ENCODE data around the gene NFE2L2.
"Not testable (repeated sequence)": the region's sequence is repeated elsewhere in the genome, so short reads cannot be mapped to it uniquely, and the experiment has no call there.

NFE2L2 gene

GRCh38 chr2:177264693-177265587 is at the start of gene NFE2L2:
Gene NFE2L2 (minus strand): TSS chr2:177264727. CDS start chr2:177264576, 151 bp downstream.
- no peak for FAIRE-seq

DNA sequence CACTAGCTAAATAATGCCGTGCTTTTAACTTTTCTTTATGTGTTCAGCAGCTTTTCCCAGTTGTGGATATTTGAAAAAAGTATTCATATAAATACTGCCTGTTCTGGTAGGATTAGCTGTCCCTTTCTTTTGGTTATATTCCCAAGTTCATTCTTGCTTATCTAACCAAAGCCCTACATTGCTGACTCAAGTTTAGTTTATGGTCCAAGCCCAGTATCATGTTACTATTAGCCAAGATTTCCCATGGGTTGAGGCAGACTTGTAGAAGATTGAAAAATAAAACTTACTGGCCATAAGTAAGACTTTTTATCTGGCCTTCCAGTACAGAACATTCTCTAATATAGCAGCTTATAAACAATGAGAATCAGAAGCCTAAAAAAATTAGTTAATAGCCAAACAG is 49.7 kb upstream of the NFE2L2 start:
- FAIRE-seq = no peak

GRCh38 chr2:177313162-177313781 is 48.7 kb upstream of the NFE2L2 start:
- no peak for FAIRE-seq

- FAIRE-seq = no peak
Observed at GRCh38 chr2:177312562-177312961, 48.0 kb upstream of the NFE2L2 start.

DNA sequence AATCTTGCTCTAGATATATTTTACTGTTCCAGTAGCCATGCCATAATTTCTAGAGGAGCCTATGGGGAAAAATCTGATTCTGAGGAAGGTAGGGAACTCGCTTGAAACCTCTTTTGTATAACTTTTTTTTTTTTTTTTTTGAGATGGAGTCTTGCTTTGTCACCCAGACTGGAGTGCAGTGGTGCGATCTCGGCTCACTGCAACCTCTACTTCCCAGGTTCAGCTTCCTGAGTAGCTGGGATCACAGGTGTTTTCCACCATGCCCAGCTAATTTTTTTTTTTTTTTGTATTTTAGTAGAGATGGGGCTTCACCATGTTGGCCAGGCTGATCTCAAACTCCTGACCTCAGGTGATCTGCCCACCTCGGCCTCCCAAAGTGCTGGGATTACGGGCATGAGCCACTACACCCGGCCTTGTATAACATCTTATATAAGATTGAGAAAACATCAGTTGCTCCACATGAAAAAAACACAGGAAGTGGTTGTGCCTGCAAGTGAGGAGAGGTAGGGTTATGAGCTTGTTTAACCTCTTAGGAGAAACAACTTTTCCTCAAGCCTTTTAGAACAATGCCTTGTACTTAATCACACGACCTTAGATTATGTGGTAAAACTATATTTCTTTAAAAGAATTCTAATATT is 45.3 kb upstream of the NFE2L2 start:
- not testable (repeated sequence) for FAIRE-seq

GRCh38 chr2:177306550-177306949 is 42.0 kb upstream of the NFE2L2 start:
- no peak for FAIRE-seq

DNA sequence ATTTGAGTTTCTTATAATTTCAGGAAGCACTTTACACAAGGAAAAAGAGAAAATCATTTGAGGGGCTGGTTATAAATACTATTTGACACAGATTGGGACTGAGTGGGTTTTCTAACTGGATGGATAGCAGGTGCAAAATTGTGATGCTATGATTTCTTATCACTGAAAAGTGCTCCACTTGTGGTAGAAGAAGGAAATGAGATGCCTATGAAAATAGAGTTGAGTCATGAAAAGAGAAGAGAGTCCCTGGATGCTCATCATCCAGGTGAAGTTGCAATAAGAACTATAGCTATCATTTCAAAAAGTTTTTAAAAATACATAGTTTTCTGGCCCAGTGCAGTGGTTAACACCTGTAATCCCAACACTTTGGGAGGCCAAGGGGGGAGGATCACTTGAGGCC is 39.4 kb upstream of the NFE2L2 start:
- no peak for FAIRE-seq

DNA sequence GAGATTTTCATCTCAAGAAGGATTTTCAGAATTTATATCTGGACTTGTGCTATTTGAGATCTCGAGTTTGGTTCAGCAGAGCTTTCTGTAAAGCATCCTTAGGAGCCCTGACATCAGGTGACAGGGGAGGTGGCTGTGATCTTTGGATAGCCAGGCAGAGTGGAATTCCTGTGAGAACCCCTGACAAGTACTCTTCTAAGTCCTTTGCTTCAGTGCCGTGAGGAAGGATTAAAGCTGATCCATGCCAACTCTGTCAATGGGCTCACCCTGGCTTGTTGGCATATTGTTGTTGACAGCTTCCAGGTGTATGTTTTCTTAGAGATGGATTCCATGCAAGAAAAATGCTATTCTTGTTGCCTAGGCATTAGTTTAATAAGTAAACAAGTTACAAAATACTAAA is 38.0 kb upstream of the NFE2L2 start:
- no peak for FAIRE-seq

- no peak for FAIRE-seq
Observed at GRCh38 chr2:177298191-177298590, 33.7 kb upstream of the NFE2L2 start.

- FAIRE-seq = peak; percentile 49
Observed at GRCh38 chr2:177296040-177296439, 31.5 kb upstream of the NFE2L2 start.

- FAIRE-seq = no peak
Observed at GRCh38 chr2:177295484-177295883, 31.0 kb upstream of the NFE2L2 start.

- FAIRE-seq = no peak
Observed at GRCh38 chr2:177291701-177292100, 27.2 kb upstream of the NFE2L2 start.

DNA sequence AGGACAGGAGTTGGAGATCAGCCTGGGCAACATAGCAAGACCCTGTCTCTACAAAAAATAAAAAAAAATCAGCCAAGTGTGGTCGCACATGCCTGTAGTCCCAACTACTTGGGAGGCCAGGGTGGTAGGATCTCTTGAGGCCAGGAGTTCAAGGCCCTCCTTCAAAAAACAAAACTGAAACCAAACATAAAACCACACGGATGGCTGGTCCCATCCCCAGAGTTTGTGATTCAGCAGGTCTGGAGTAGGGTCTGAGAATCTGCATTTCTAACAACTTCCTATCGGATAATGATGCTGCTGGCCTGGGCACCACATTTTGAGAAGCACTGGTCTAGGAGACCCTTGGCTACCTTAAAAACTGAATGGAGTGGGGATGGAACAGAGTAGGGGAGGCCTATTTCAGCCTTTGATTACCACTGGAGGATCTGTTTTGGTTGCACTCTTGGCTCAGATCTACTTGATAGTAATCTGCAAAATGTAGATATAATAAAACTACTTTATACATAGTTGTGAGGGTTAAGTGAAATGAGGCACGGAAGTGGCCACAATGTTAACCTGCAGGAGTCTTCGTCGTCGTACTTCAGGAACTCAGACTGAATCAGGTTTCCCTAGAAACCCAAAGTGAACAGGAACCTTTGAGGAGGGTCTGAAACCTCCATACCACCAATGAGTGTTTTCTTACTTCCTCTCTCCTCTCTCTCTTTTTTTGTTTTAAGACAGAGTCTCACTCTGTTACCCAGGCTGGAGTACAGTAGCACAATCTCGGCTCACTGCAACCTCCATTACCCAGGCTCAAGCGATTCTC is 25.5 kb upstream of the NFE2L2 start:
- no peak for FAIRE-seq

DNA sequence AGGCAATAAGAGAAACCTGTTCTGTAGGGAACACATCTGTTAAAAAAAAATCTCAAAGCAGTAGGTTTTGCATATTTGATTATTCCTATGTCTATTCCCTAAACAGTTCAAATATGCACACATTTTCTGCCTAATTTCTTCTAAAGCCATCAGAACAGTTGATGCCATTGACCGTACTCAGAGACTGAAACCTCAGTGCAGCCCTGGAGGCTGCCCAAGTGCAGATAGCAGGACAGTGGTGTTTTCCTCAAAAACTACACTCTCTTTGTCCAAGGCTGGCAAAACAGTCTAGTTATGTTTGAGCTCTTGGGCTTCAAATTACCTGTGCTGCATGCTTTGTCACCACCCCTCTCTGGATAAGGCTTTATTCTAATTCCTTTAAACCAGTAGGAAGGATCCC is 23.3 kb upstream of the NFE2L2 start:
- FAIRE-seq = no peak

- no peak for FAIRE-seq
Observed at GRCh38 chr2:177285892-177286715, 21.6 kb upstream of the NFE2L2 start.

DNA sequence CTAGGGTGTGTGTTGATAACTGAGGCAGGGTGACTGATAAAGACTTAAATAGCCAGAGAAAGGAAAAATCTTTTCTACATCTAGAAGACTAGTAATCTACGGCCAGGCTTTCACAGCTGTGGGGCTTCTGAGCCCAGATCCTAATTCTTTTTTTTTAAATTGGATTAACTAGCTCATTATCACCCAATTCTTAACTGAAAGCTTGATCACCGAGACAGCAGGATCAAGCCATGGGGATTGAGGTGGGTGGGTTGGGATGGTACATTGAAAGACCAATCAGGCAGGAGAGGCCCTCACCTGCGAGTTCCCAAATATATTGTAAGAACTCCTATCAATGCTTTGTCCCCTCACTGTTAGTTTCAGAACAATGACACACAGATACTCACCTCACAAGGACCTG is 20.0 kb upstream of the NFE2L2 start:
- no peak for FAIRE-seq

- no peak for FAIRE-seq
Observed at GRCh38 chr2:177283906-177284305, 19.4 kb upstream of the NFE2L2 start.

DNA sequence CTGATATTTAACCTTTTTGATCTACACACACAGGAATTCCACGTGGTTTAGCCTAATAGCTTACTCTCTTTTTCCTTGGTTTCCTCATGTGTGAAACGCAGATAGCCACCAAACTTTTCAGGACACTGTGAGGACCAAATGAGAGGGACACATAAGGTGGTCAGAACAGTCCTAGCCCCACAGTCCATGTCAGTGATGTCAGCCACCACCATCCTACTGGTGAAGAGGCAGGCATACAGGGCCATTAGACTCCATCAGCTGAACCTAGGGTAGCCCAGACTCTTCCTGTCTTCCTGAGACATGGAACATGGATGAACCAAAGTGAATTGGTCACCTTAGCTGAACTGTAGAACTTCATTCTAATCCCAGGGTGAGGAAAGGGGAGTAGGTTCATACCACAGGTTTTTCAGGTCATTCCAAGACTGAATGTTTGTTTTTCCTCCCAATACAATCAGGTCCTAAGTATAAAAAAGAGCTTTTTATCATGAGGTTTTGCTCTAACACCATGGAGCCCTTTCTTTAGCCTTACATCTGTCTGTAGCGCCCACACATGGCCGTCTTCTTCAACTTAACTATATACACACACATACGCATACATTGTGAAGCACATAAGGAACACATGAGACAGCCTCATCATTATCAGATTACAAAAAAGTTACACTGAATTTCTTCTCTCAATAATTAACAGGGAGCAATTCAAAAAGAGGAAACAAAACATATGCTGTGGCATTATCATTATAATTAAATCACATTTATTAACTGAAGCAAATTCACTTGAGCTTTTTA is 18.5 kb upstream of the NFE2L2 start:
- no peak for FAIRE-seq

- no peak for FAIRE-seq
Observed at GRCh38 chr2:177282181-177282641, 17.7 kb upstream of the NFE2L2 start.

- no peak for FAIRE-seq
Observed at GRCh38 chr2:177281400-177282180, 17.1 kb upstream of the NFE2L2 start.

All from colon (tissue), 2 donors.